Lower lobe of right lung (tissue), 2 donors: ENCODE results near the gene SPC24. TPM values are rescaled to one million over a fixed set of nuclear protein-coding genes. Genes with fewer than 3 reads are reported as not detected.

Experiments used
- ATAC-seq, 2 donors: fragments of 200-7000 bp; cut with Tn5 transposase; one replicate each; pipeline ENCODE4 v1.9.1; 2020 to 2022; ENCODE audit warnings: mild to moderate bottlenecking in 2 of 2, moderate library complexity in 2 of 2
- DNase-seq: peaks from one replicate; pipeline ENCODE4 v3.0.0-alpha.2; 2020
- H3K27ac ChIP-seq: fragments of 200-600 bp; one replicate; pipeline ENCODE4 v1.8.0; 2022
- H3K27me3 ChIP-seq: fragments of 200-600 bp; one replicate; pipeline ENCODE4 v1.8.0; 2022; ENCODE audit warnings: low read depth
- H3K36me3 ChIP-seq: fragments of 200-600 bp; one replicate; pipeline ENCODE4 v1.8.0; 2022; ENCODE audit warnings: mild to moderate bottlenecking
- H3K4me1 ChIP-seq: fragments of 200-600 bp; one replicate; pipeline ENCODE4 v1.8.0; 2022
- H3K4me3 ChIP-seq: fragments of 200-600 bp; one replicate; pipeline ENCODE4 v1.8.0; 2022; ENCODE audit warnings: mild to moderate bottlenecking
- H3K9me3 ChIP-seq: fragments of 200-600 bp; one replicate; pipeline ENCODE4 v1.8.0; 2022
- CTCF ChIP-seq: fragments of 200-600 bp; IDR thresholded peaks from one replicate; pipeline ENCODE4 v1.8.0; 2022; ENCODE audit warnings: antibody characterized with exemption, mild to moderate bottlenecking
- intact Hi-C: fragments of 100-400 bp; cut with DNase I; formaldehyde crosslinking; loops from one replicate; pipeline ENCODE4 v1.11.0; 2022
- total RNA-seq: library from RNA; stranded (reverse); fragmentation: NEBNext Ultra II Directional; extraction: Animal tissue kit (Norgen Biotek cat#: 25700); gene quantifications from one replicate; pipeline ENCODE4 v1.2.1, GENCODE V29; 2021
- donor health status: DM: no; HTN: yes; CAD: no; lungs with severe emphysema.

Gene SPC24
- total RNA-seq, 1 donor from 2014 or later = 1.8 TPM

- no peak for TF ChIP-seq CTCF
- peaks cover 42% of the 10 kb centered on the region for H3K36me3 ChIP-seq
- DNase-seq (no peak), ATAC-seq (no peak)
- intact Hi-C loops = no loop called here
- peak overlapping the region; percentile 76 for H3K27ac ChIP-seq
- peaks cover 56% of the 10 kb centered on the region for H3K4me1 ChIP-seq
- no peaks in the 10 kb centered on the region for H3K27me3 ChIP-seq
- no peak overlapping the region for H3K4me3 ChIP-seq
- no peaks in the 10 kb centered on the region for H3K9me3 ChIP-seq
These were observed 43.3 kb upstream of the SPC24 start for GRCh38 chr19:11198769-11199424.

GRCh38 chr19:11198175-11198534 lies 42.6 kb upstream of the SPC24 start:
- Histone ChIP-seq H3K4me3 (peak overlapping the region; percentile 68), H3K27me3 (no peaks in the 10 kb centered on the region), H3K9me3 (no peaks in the 10 kb centered on the region), H3K4me1 (peaks cover 55% of the 10 kb centered on the region), H3K27ac (peak overlapping the region; percentile 76), H3K36me3 (peaks cover 49% of the 10 kb centered on the region)
- no peak for ATAC-seq
- intact Hi-C loops = no loop called here
- TF ChIP-seq CTCF = no peak
- DNase-seq = no peak

GRCh38 chr19:11197291-11198174 lies 42.0 kb upstream of the SPC24 start, which contains the start of gene KANK2:
Gene KANK2 (minus strand): TSS chr19:11197545. CDS start chr19:11194511, 3,034 bp downstream.
- peak within 1 kb of the TSS; percentile 68 for H3K4me3 ChIP-seq
- no peaks in the 10 kb centered on the region for H3K27me3 ChIP-seq
- H3K9me3 ChIP-seq = no peaks in the 10 kb centered on the region
- H3K36me3 ChIP-seq = peaks cover 53% of the 10 kb centered on the region
- intact Hi-C loops = no loop called here
- no peak for TF ChIP-seq CTCF
- peaks cover 54% of the 10 kb centered on the region for H3K4me1 ChIP-seq
- DNase-seq = peak; percentile 89
- H3K27ac ChIP-seq = peak within 1 kb of the TSS; percentile 76
- peak; percentile 95 for ATAC-seq

GRCh38 chr19:11196406-11197287 lies 41.1 kb upstream of the SPC24 start:
- peaks cover 56% of the 10 kb centered on the region for H3K4me1 ChIP-seq
- DNase-seq (no peak), ATAC-seq (peak; percentile 32 to 53)
- H3K9me3 ChIP-seq = no peaks in the 10 kb centered on the region
- intact Hi-C loops = no loop called here
- TF ChIP-seq CTCF = no peak
- no peaks in the 10 kb centered on the region for H3K27me3 ChIP-seq
- peaks cover 55% of the 10 kb centered on the region for H3K36me3 ChIP-seq
- peak overlapping the region; percentile 68 for H3K4me3 ChIP-seq
- peak overlapping the region; percentile 76 for H3K27ac ChIP-seq

GRCh38 chr19:11195681-11196080 lies 40.1 kb upstream of the SPC24 start:
- ATAC-seq (no peak), DNase-seq (no peak)
- Histone ChIP-seq H3K4me1 (peaks cover 66% of the 10 kb centered on the region), H3K27me3 (no peaks in the 10 kb centered on the region), H3K36me3 (peaks cover 59% of the 10 kb centered on the region), H3K27ac (peak overlapping the region; percentile 49), H3K4me3 (peak overlapping the region; percentile 68), H3K9me3 (no peaks in the 10 kb centered on the region)
- intact Hi-C loops = no loop called here
- no peak for TF ChIP-seq CTCF
